Measurements from ENCODE around the gene NFIA.

- no peak for TF ChIP-seq CTCF (IDR thresholded peaks at IDR 0.05)
- no peak for TF ChIP-seq POLR2AphosphoS5 (IDR thresholded peaks at IDR 0.05)
- no peak for TF ChIP-seq EP300 (IDR thresholded peaks at IDR 0.05)
Measured at GRCh38 chr1:61432616-61433388, 350.4 kb downstream of the NFIA start.
